Panc1 (cell line): ENCODE measurements around the gene IL34. TPM values are rescaled to one million over a fixed set of nuclear protein-coding genes. Genes with fewer than 3 reads are reported as not detected.

ENCODE experiments used
- ATAC-seq: fragments of 200-7000 bp; cut with Tn5 transposase; 2 replicates; pipeline ENCODE4 v1.9.1; 2020; ENCODE audit warnings: mild to moderate bottlenecking, moderate library complexity
- BruUV-seq: library from RNA; stranded (reverse); fragments of 400-500 nt; replicated peaks from 2 replicates; lab custom pipeline; 2021; lab: Mats Ljungman, UMichigan
- CTCF ChIA-PET: fragments of 300-600 bp; sonication (Branson Sonifier 250); formaldehyde crosslinking; loops from one replicate; lab custom pipeline; 2022; ENCODE audit warnings: antibody characterized with exemption; lab: Charles Lee
- POLR2A ChIA-PET: fragments of 300-600 bp; sonication (Branson Sonifier 250); formaldehyde crosslinking; loops from one replicate; lab custom pipeline; 2022; ENCODE audit warnings: antibody characterized with exemption; lab: Charles Lee
- DNase-seq: peaks from one replicate; pipeline ENCODE4 v3.0.0-alpha.2; 2010; ENCODE audit warnings: low read depth, low spot score
- H3K27ac ChIP-seq: 2 replicates; pipeline ENCODE4 v1.5.1; 2011; ENCODE audit warnings: mild to moderate bottlenecking, low read length, inconsistent platforms
- H3K27me3 ChIP-seq: fragments of 200-500 bp; sonication (Bioruptor generic); 2 replicates; pipeline ENCODE4 v1.6.0; 2014; ENCODE audit warnings: low read length, inconsistent platforms; ENCODE audit not compliant: control insufficient read depth, insufficient read depth
- H3K36me3 ChIP-seq: fragments of 200-500 bp; sonication (Bioruptor generic); 2 replicates; pipeline ENCODE4 v1.5.1; 2014; ENCODE audit warnings: inconsistent platforms, mild to moderate bottlenecking, low read length, moderate library complexity; ENCODE audit not compliant: control insufficient read depth, insufficient read depth
- H3K4me1 ChIP-seq: 2 replicates; pipeline ENCODE4 v1.5.1; 2011; ENCODE audit warnings: inconsistent platforms, mild to moderate bottlenecking, low read length, moderate library complexity; ENCODE audit not compliant: control insufficient read depth, insufficient read depth
- H3K4me3 ChIP-seq, 2 experiments: 2 replicates each; pipeline ENCODE4 v1.5.1; 2011 to 2012; ENCODE audit warnings: low read depth in 2 of 2, low read length in 2 of 2, mild to moderate bottlenecking in 2 of 2, inconsistent platforms in 1 of 2, moderate library complexity in 1 of 2
- H3K9me3 ChIP-seq: fragments of 200-500 bp; sonication (Bioruptor generic); 2 replicates; pipeline ENCODE4 v1.5.1; 2014; ENCODE audit warnings: low read depth, mild to moderate bottlenecking, inconsistent platforms, low read length, moderate library complexity; ENCODE audit not compliant: control insufficient read depth, insufficient read depth
- CTCF ChIP-seq: fragments of 450-650 bp; IDR thresholded peaks from 2 replicates; pipeline ENCODE4 v1.5.1; 2017; ENCODE audit warnings: mild to moderate bottlenecking
- POLR2AphosphoS5 ChIP-seq: IDR thresholded peaks from 2 replicates; pipeline ENCODE4 v1.6.1; 2012; ENCODE audit warnings: mild to moderate bottlenecking, low read depth, low read length, moderate library complexity
- REST ChIP-seq, 2 experiments: IDR thresholded peaks; 2 replicates each; pipeline ENCODE4 v1.6.1; 2011 to 2012; ENCODE audit warnings: low read depth in 2 of 2, control low read depth in 1 of 2, low read length in 1 of 2, mild to moderate bottlenecking in 1 of 2, moderate library complexity in 1 of 2; ENCODE audit not compliant: insufficient read depth in 1 of 2
- SIN3A ChIP-seq: IDR thresholded peaks from 2 replicates; pipeline ENCODE4 v1.6.1; 2012; ENCODE audit warnings: low read depth, mild to moderate bottlenecking, low read length, moderate library complexity, borderline replicate concordance; ENCODE audit not compliant: insufficient read depth
- TCF7L2 ChIP-seq: IDR thresholded peaks from 2 replicates; pipeline ENCODE4 v1.6.1; 2011; ENCODE audit warnings: mild to moderate bottlenecking, low read depth, low read length, inconsistent platforms
- in situ Hi-C: cut with HindIII; loops from 2 replicates; pipeline ENCODE4 v1.10.0; 2016; ENCODE audit warnings: low sequenced_read_pairs, low pct_unique_long_range_greater_than_20kb
- intact Hi-C: fragments of 100-400 bp; cut with micrococcal nuclease; formaldehyde crosslinking; loops from one replicate; pipeline ENCODE4 v1.10.0; 2022; ENCODE audit not compliant: unreplicated experiment
- total RNA-seq: library from RNA; stranded (reverse); gene quantifications from one replicate; pipeline ENCODE4 v1.2.1, GENCODE V29; 2021; ENCODE audit not compliant: unreplicated experiment

The IL34 gene
- total RNA-seq, 1 experiment from 2014 or later = 5.8 TPM

- no peak for TF ChIP-seq CTCF
- TF ChIP-seq POLR2AphosphoS5 = no peak
- no peak for TF ChIP-seq SIN3A
- TF ChIP-seq REST (IDR thresholded peaks at IDR 0.05; ENCODE audit: insufficient read depth in 1 of 2, low read depth in 2 of 2, low read length in 1 of 2) = no peak
- TF ChIP-seq TCF7L2 = no peak
- Histone ChIP-seq H3K4me3 (no peak overlapping the region), H3K27me3 (no peaks in the 10 kb centered on the region), H3K9me3 (no peaks in the 10 kb centered on the region), H3K4me1 (peaks cover 28% of the 10 kb centered on the region), H3K36me3 (peaks cover 4% of the 10 kb centered on the region; the same call in 1 of the 2 replicates), H3K27ac (peak overlapping the region; percentile 34; the same call in 1 of the 2 replicates)
- no peak for DNase-seq
- POLR2A ChIA-PET = no interaction called here
- CTCF ChIA-PET = interaction anchor here (1.3 kb wide), 1 partner anchor 90 kb away, joined by 4 read pairs; no protein-coding TSS in a partner anchor
- intact Hi-C loops (loop anchor here (5.0 kb wide), 1 partner anchor 91 kb away; no protein-coding TSS in a partner anchor), in situ Hi-C loops (no loop called here)
- ATAC-seq = no peak
- BruUV-seq = no TSS peak
Observed at GRCh38 chr16:70681382-70682238, 35.3 kb downstream of the IL34 start.

GRCh38 chr16:70682239-70683145 lies 36.1 kb downstream of the IL34 start:
- Histone ChIP-seq H3K4me1 (peaks cover 37% of the 10 kb centered on the region), H3K27ac (peak overlapping the region; percentile 34; the same call in 1 of the 2 replicates), H3K4me3 (no peak overlapping the region), H3K27me3 (no peaks in the 10 kb centered on the region), H3K36me3 (peaks cover 4% of the 10 kb centered on the region; the same call in 1 of the 2 replicates), H3K9me3 (no peaks in the 10 kb centered on the region)
- BruUV-seq = no TSS peak
- in situ Hi-C loops = no loop called here
- POLR2A ChIA-PET = no interaction called here
- no peak for TF ChIP-seq CTCF
- no peak for TF ChIP-seq POLR2AphosphoS5
- TF ChIP-seq REST (IDR thresholded peaks at IDR 0.05; ENCODE audit: insufficient read depth in 1 of 2, low read depth in 2 of 2, low read length in 1 of 2) = no peak
- no peak for TF ChIP-seq TCF7L2
- no peak for TF ChIP-seq SIN3A
- CTCF ChIA-PET = interaction anchor here (0.6 to 0.8 kb wide), 3 partner anchors 37 to 89 kb away, joined by 3 to 8 read pairs (median 3); no protein-coding TSS in a partner anchor
- no peak for ATAC-seq
- no peak for DNase-seq
- intact Hi-C loops = loop anchor here (5.0 kb wide), 1 partner anchor 90 kb away; no protein-coding TSS in a partner anchor
